ENCODE results near the gene KIF6.

The KIF6 gene

GRCh38 chr6:39565956-39566355 is 159.3 kb downstream of the KIF6 start:
- Histone ChIP-seq H3K9me3 (ENCODE audit: control insufficient read depth, insufficient read depth, low read depth, low read length) (no peaks in the 10 kb centered on the region), H3K4me3 (ENCODE audit: low read depth, low read length) (no peak overlapping the region), H3K27ac (ENCODE audit: extremely low read depth, low read depth, low read length) (no peak overlapping the region), H3K36me3 (ENCODE audit: control insufficient read depth in 2 of 2, insufficient read depth in 1 of 2, low read length in 2 of 2) (no peaks in the 10 kb centered on the region), H3K4me1 (ENCODE audit: control insufficient read depth, insufficient read depth, low read length) (no peaks in the 10 kb centered on the region)
- TF ChIP-seq ZNF391 (tag by site-specific recombination; IDR thresholded peaks at IDR 0.05; ENCODE audit: borderline replicate concordance, low read depth) (no peak), KLF7 (tag by site-specific recombination; IDR thresholded peaks at IDR 0.05; ENCODE audit: borderline replicate concordance) (no peak), ZNF169 (tag by site-specific recombination; IDR thresholded peaks at IDR 0.05) (no peak), YY2 (tag by site-specific recombination; IDR thresholded peaks at IDR 0.05) (no peak), ZFP69B (tag by site-specific recombination; IDR thresholded peaks at IDR 0.05) (no peak)
- CTCF ChIA-PET: no interaction called here
- POLR2A ChIA-PET: no interaction called here

- no peaks in the 10 kb centered on the region for H3K4me1 ChIP-seq (ENCODE audit: control insufficient read depth, insufficient read depth, low read length)
- no peaks in the 10 kb centered on the region for H3K9me3 ChIP-seq (ENCODE audit: control insufficient read depth, insufficient read depth, low read depth, low read length)
- ChIA-PET POLR2A (no interaction called here), CTCF (no interaction called here)
- no peaks in the 10 kb centered on the region for H3K36me3 ChIP-seq (ENCODE audit: control insufficient read depth in 2 of 2, insufficient read depth in 1 of 2, low read length in 2 of 2)
- no peak overlapping the region for H3K4me3 ChIP-seq (ENCODE audit: low read depth, low read length)
- H3K27ac ChIP-seq (ENCODE audit: extremely low read depth, low read depth, low read length): no peak overlapping the region
- TF ChIP-seq REST (tag by site-specific recombination; IDR thresholded peaks at IDR 0.05) (no peak), ZBTB20 (tag by site-specific recombination; IDR thresholded peaks at IDR 0.05) (no peak), KLF9 (tag by site-specific recombination; IDR thresholded peaks at IDR 0.05; ENCODE audit: low read depth) (no peak), ZNF768 (tag by site-specific recombination; IDR thresholded peaks at IDR 0.05) (no peak), PRDM4 (tag by site-specific recombination; IDR thresholded peaks at IDR 0.05) (no peak), ZNF580 (tag by site-specific recombination; IDR thresholded peaks at IDR 0.05) (no peak), ZNF350 (tag by site-specific recombination; IDR thresholded peaks at IDR 0.05) (no peak), ZNF626 (tag by site-specific recombination; IDR thresholded peaks at IDR 0.05) (no peak), ZNF394 (tag by site-specific recombination; IDR thresholded peaks at IDR 0.05; ENCODE audit: borderline replicate concordance) (no peak)
These were observed 161.5 kb downstream of the KIF6 start for GRCh38 chr6:39563566-39564311.
